ENCODE measurements around the gene DHX15.

The DHX15 gene

GRCh38 chr4:24551492-24552289 lies 32.7 kb downstream of the DHX15 start:
- no peak overlapping the region for H3K27ac ChIP-seq (ENCODE audit: insufficient read depth, low read length, poor library complexity, severe bottlenecking)
- H3K36me3 ChIP-seq (ENCODE audit: control insufficient read depth, insufficient read depth, low read length): peaks cover 42% of the 10 kb centered on the region
- H3K4me3 ChIP-seq (ENCODE audit: insufficient read depth, low read depth, low read length, poor library complexity, severe bottlenecking): no peak overlapping the region
- H3K27me3 ChIP-seq (replicated peaks; ENCODE audit: control insufficient read depth, insufficient read depth, low read length, poor library complexity, severe bottlenecking): no peaks in the 10 kb centered on the region
- no peaks in the 10 kb centered on the region for H3K9me3 ChIP-seq (ENCODE audit: control insufficient read depth, low read length)
- no peaks in the 10 kb centered on the region for H3K4me1 ChIP-seq (ENCODE audit: control insufficient read depth, insufficient read depth, low read length, poor library complexity, severe bottlenecking)
- DNase-seq: no peak

DNA sequence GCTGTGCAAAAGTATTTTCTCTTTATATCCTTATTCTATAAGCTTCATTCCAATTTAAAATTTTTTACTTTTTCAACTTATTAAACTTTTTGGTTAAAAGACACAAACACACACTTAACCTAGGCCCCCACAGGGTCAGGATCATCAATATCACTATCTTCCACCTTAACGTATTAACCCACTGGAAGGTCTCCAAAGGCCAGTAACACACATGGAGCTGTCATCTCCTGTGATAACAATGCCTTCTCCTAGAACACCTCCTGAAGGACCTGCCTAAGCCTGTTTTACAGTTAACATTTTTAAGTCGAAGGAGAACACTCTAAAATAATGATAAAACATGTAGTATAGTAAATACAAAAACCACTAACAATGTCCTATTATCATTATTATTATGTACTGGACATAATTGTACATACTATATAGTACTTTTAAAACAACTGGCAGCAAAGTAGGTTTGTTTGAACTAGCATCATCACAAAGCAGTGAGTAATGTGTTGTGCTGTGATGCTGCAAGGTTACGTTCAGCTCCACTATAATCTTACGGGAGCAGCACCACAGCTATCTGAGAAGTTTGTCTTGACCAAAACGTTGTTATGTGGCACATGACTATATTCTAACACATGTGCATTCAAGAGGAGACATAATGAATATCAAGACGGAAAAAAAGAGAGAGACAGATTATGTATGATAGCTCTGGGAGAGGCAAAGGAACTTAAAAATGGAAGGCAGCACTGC lies 33.7 kb downstream of the DHX15 start:
- Histone ChIP-seq H3K27ac (ENCODE audit: insufficient read depth, low read length, poor library complexity, severe bottlenecking) (no peak overlapping the region), H3K4me1 (ENCODE audit: control insufficient read depth, insufficient read depth, low read length, poor library complexity, severe bottlenecking) (no peaks in the 10 kb centered on the region), H3K36me3 (ENCODE audit: control insufficient read depth, insufficient read depth, low read length) (peaks cover 46% of the 10 kb centered on the region), H3K4me3 (ENCODE audit: insufficient read depth, low read depth, low read length, poor library complexity, severe bottlenecking) (no peak overlapping the region), H3K9me3 (ENCODE audit: control insufficient read depth, low read length) (no peaks in the 10 kb centered on the region), H3K27me3 (replicated peaks; ENCODE audit: control insufficient read depth, insufficient read depth, low read length, poor library complexity, severe bottlenecking) (no peaks in the 10 kb centered on the region)
- DNase-seq: no peak

DNA sequence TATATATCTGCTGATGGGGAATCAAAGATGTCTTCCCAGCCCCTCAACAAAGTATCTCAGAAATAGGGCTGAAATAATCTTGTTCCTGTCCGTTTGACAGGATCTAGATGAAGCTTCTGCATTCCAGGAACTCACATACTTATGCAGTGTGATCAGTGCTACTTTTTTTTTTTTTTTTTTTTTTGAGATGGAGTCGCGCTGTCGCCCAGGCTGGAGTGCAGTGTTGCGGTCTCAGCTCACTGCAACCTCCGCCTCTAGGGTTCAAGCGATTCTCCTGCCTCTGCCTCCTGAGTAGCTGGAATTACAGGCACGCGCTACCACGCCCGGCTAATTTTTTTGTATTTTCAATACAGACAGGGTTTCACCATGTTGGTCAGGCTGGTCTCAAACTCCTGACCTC lies 36.4 kb downstream of the DHX15 start:
- DNase-seq: no peak

GRCh38 chr4:24544208-24544988 lies 40.0 kb downstream of the DHX15 start:
- no peak overlapping the region for H3K4me3 ChIP-seq (ENCODE audit: insufficient read depth, low read depth, low read length, poor library complexity, severe bottlenecking)
- no peak overlapping the region for H3K27ac ChIP-seq (ENCODE audit: insufficient read depth, low read length, poor library complexity, severe bottlenecking)
- no peaks in the 10 kb centered on the region for H3K27me3 ChIP-seq (replicated peaks; ENCODE audit: control insufficient read depth, insufficient read depth, low read length, poor library complexity, severe bottlenecking)
- no peak for DNase-seq
- H3K4me1 ChIP-seq (ENCODE audit: control insufficient read depth, insufficient read depth, low read length, poor library complexity, severe bottlenecking): no peaks in the 10 kb centered on the region
- H3K36me3 ChIP-seq (ENCODE audit: control insufficient read depth, insufficient read depth, low read length): peaks cover 50% of the 10 kb centered on the region
- no peaks in the 10 kb centered on the region for H3K9me3 ChIP-seq (ENCODE audit: control insufficient read depth, low read length)

More for the DNA sequence above, 36.4 kb downstream of the DHX15 start:
- Histone ChIP-seq H3K4me3 (ENCODE audit: insufficient read depth, low read depth, low read length, poor library complexity, severe bottlenecking) (no peak overlapping the region), H3K4me1 (ENCODE audit: control insufficient read depth, insufficient read depth, low read length, poor library complexity, severe bottlenecking) (no peaks in the 10 kb centered on the region), H3K36me3 (ENCODE audit: control insufficient read depth, insufficient read depth, low read length) (peaks cover 38% of the 10 kb centered on the region), H3K27me3 (replicated peaks; ENCODE audit: control insufficient read depth, insufficient read depth, low read length, poor library complexity, severe bottlenecking) (no peaks in the 10 kb centered on the region), H3K27ac (ENCODE audit: insufficient read depth, low read length, poor library complexity, severe bottlenecking) (no peak overlapping the region), H3K9me3 (ENCODE audit: control insufficient read depth, low read length) (no peaks in the 10 kb centered on the region)

DNA sequence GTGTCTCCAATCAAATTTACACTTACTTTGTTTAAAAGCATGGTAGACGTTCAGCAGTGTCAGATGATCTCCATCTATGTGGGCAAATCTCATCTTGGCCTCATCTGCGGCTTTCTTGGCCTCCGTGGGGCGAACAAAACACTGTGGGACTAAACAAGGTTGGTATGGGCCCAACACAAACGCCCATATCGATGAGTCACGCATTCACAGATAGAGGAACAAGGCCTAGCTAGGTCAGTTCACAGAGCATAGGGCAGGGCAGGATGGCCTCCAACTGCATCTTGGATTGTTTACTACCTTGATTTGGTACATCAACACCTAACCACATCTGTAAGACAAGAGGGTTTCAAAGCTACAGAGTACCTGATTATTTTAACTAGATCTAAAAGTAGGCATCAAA lies 47.3 kb downstream of the DHX15 start:
- peaks cover 64% of the 10 kb centered on the region for H3K36me3 ChIP-seq (ENCODE audit: control insufficient read depth, insufficient read depth, low read length)
- no peak for DNase-seq
- no peak overlapping the region for H3K4me3 ChIP-seq (ENCODE audit: insufficient read depth, low read depth, low read length, poor library complexity, severe bottlenecking)
- H3K9me3 ChIP-seq (ENCODE audit: control insufficient read depth, low read length): no peaks in the 10 kb centered on the region
- H3K27me3 ChIP-seq (replicated peaks; ENCODE audit: control insufficient read depth, insufficient read depth, low read length, poor library complexity, severe bottlenecking): no peaks in the 10 kb centered on the region
- no peak overlapping the region for H3K27ac ChIP-seq (ENCODE audit: insufficient read depth, low read length, poor library complexity, severe bottlenecking)
- H3K4me1 ChIP-seq (ENCODE audit: control insufficient read depth, insufficient read depth, low read length, poor library complexity, severe bottlenecking): no peaks in the 10 kb centered on the region

DNA sequence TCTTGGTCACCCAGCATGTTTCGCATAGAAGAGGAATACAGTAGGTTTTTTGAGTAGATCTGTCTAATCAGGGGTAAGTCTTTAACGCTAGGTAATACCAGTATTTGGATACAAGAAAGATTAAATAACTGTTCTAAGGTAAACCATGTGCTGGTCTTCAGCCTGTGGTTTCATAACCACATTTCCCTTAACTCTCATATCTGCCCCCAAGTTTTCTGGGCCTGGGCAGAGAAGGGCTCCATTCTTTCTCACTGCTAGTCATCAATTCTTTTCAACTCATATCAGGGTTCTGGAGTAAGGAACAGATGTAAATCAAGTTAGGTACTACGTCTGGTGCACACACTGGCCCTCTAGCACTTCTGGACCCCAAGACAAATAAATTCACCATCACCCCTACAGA lies 49.0 kb downstream of the DHX15 start:
- H3K9me3 ChIP-seq (ENCODE audit: control insufficient read depth, low read length): no peaks in the 10 kb centered on the region
- no peaks in the 10 kb centered on the region for H3K4me1 ChIP-seq (ENCODE audit: control insufficient read depth, insufficient read depth, low read length, poor library complexity, severe bottlenecking)
- H3K27ac ChIP-seq (ENCODE audit: insufficient read depth, low read length, poor library complexity, severe bottlenecking): no peak overlapping the region
- no peak for DNase-seq
- H3K4me3 ChIP-seq (ENCODE audit: insufficient read depth, low read depth, low read length, poor library complexity, severe bottlenecking): no peak overlapping the region
- H3K36me3 ChIP-seq (ENCODE audit: control insufficient read depth, insufficient read depth, low read length): peaks cover 63% of the 10 kb centered on the region
- H3K27me3 ChIP-seq (replicated peaks; ENCODE audit: control insufficient read depth, insufficient read depth, low read length, poor library complexity, severe bottlenecking): no peaks in the 10 kb centered on the region

DNA sequence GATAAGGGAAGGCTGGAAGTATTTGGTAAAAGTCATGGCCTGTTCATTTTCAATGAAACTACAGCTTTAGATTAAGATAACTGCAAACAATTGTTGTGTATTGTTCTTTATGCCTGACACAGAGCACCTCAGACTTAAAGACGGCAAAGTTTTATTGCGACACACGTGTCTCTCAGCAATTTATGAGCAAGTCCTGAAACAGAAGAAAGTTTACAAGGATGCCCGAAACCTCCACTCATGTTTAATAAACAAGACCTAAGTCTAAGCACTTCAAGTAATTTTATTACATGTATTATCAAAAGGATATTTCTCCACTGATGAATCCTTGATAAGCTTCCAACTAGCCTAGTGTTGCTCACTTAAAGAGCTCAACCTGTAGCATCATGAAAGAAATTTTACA lies 51.0 kb downstream of the DHX15 start:
- H3K27me3 ChIP-seq (replicated peaks; ENCODE audit: control insufficient read depth, insufficient read depth, low read length, poor library complexity, severe bottlenecking): no peaks in the 10 kb centered on the region
- H3K36me3 ChIP-seq (ENCODE audit: control insufficient read depth, insufficient read depth, low read length): peaks cover 64% of the 10 kb centered on the region
- no peak overlapping the region for H3K27ac ChIP-seq (ENCODE audit: insufficient read depth, low read length, poor library complexity, severe bottlenecking)
- H3K4me1 ChIP-seq (ENCODE audit: control insufficient read depth, insufficient read depth, low read length, poor library complexity, severe bottlenecking): no peaks in the 10 kb centered on the region
- no peaks in the 10 kb centered on the region for H3K9me3 ChIP-seq (ENCODE audit: control insufficient read depth, low read length)
- DNase-seq: no peak
- no peak overlapping the region for H3K4me3 ChIP-seq (ENCODE audit: insufficient read depth, low read depth, low read length, poor library complexity, severe bottlenecking)

DNA sequence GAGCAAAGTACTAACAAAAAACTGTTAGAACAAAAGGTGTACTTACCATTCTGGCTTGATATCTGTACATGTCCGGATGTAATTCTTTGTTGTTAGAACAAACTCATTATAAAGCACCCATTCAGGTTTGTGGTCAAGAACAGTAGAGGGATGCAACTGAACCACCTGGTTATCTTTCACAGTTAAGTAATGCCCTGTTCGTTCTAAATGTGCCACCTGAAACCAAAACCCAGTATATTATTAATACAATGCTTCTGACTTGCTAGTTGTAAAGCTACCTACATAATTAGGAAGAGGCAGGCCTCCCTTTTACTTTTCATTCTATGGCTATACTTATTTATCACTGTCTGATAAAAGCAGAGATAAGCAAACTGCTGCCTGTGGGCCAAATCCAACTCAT lies 54.8 kb downstream of the DHX15 start:
- Histone ChIP-seq H3K27me3 (replicated peaks; ENCODE audit: control insufficient read depth, insufficient read depth, low read length, poor library complexity, severe bottlenecking) (no peaks in the 10 kb centered on the region), H3K36me3 (ENCODE audit: control insufficient read depth, insufficient read depth, low read length) (peaks cover 77% of the 10 kb centered on the region), H3K27ac (ENCODE audit: insufficient read depth, low read length, poor library complexity, severe bottlenecking) (no peak overlapping the region), H3K4me3 (ENCODE audit: insufficient read depth, low read depth, low read length, poor library complexity, severe bottlenecking) (no peak overlapping the region), H3K9me3 (ENCODE audit: control insufficient read depth, low read length) (no peaks in the 10 kb centered on the region), H3K4me1 (ENCODE audit: control insufficient read depth, insufficient read depth, low read length, poor library complexity, severe bottlenecking) (no peaks in the 10 kb centered on the region)
- no peak for DNase-seq

- Histone ChIP-seq H3K27ac (ENCODE audit: insufficient read depth, low read length, poor library complexity, severe bottlenecking) (no peak overlapping the region), H3K27me3 (replicated peaks; ENCODE audit: control insufficient read depth, insufficient read depth, low read length, poor library complexity, severe bottlenecking) (no peaks in the 10 kb centered on the region), H3K4me1 (ENCODE audit: control insufficient read depth, insufficient read depth, low read length, poor library complexity, severe bottlenecking) (no peaks in the 10 kb centered on the region), H3K9me3 (ENCODE audit: control insufficient read depth, low read length) (no peaks in the 10 kb centered on the region), H3K4me3 (ENCODE audit: insufficient read depth, low read depth, low read length, poor library complexity, severe bottlenecking) (no peak overlapping the region), H3K36me3 (ENCODE audit: control insufficient read depth, insufficient read depth, low read length) (peaks cover 59% of the 10 kb centered on the region)
- no peak for DNase-seq
Measured at GRCh38 chr4:24527371-24527770, 57.0 kb downstream of the DHX15 start.

GRCh38 chr4:24521544-24521943 lies 62.8 kb downstream of the DHX15 start:
- no peak for DNase-seq
- Histone ChIP-seq H3K9me3 (ENCODE audit: control insufficient read depth, low read length) (no peaks in the 10 kb centered on the region), H3K27ac (ENCODE audit: insufficient read depth, low read length, poor library complexity, severe bottlenecking) (no peak overlapping the region), H3K27me3 (replicated peaks; ENCODE audit: control insufficient read depth, insufficient read depth, low read length, poor library complexity, severe bottlenecking) (no peaks in the 10 kb centered on the region), H3K36me3 (ENCODE audit: control insufficient read depth, insufficient read depth, low read length) (peaks cover 24% of the 10 kb centered on the region), H3K4me1 (ENCODE audit: control insufficient read depth, insufficient read depth, low read length, poor library complexity, severe bottlenecking) (no peaks in the 10 kb centered on the region), H3K4me3 (ENCODE audit: insufficient read depth, low read depth, low read length, poor library complexity, severe bottlenecking) (no peak overlapping the region)
